ENCODE data around the gene AP3D1.

AP3D1 gene

GRCh38 chr19:2184422-2184975 lies 33.1 kb upstream of the AP3D1 start:
- no peak for DNase-seq (ENCODE audit: low spot score)
- TF ChIP-seq, protein P1, sequence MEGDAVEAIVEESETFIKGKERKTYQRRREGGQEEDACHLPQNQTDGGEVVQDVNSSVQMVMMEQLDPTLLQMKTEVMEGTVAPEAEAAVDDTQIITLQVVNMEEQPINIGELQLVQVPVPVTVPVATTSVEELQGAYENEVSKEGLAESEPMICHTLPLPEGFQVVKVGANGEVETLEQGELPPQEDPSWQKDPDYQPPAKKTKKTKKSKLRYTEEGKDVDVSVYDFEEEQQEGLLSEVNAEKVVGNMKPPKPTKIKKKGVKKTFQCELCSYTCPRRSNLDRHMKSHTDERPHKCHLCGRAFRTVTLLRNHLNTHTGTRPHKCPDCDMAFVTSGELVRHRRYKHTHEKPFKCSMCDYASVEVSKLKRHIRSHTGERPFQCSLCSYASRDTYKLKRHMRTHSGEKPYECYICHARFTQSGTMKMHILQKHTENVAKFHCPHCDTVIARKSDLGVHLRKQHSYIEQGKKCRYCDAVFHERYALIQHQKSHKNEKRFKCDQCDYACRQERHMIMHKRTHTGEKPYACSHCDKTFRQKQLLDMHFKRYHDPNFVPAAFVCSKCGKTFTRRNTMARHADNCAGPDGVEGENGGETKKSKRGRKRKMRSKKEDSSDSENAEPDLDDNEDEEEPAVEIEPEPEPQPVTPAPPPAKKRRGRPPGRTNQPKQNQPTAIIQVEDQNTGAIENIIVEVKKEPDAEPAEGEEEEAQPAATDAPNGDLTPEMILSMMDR (IDR thresholded peaks at IDR 0.05; ENCODE audit: borderline replicate concordance, control extremely low read depth, extremely low read depth, insufficient read depth, missing control alignments): no peak
- in situ Hi-C loops (cut with MboI; ENCODE audit: low sequenced_read_pairs, unreplicated experiment): no loop called here

DNA sequence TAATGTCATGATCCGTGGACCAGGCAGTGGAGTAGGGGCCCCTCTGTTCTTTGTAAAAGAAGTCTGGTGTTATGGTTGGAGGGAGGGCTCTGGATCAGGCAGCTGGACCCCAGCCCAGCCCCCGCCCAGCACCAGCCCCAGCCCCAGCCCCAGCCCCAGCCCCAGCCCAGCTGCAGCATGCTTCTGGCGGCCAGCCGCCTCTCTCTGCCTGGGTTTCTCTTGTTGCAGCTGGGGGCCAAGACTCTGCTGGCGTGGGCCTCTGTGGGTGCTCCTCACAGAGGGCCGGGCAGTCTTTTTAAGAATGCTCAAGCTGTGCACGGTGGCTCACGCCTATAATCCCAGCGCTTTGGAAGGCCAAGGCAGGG lies 30.2 kb upstream of the AP3D1 start:
- DNase-seq (ENCODE audit: low spot score): no peak
- TF ChIP-seq, protein P1 (IDR thresholded peaks at IDR 0.05; ENCODE audit: borderline replicate concordance, control extremely low read depth, extremely low read depth, insufficient read depth, missing control alignments): no peak
- in situ Hi-C loops (cut with MboI; ENCODE audit: low sequenced_read_pairs, unreplicated experiment): no loop called here

DNA sequence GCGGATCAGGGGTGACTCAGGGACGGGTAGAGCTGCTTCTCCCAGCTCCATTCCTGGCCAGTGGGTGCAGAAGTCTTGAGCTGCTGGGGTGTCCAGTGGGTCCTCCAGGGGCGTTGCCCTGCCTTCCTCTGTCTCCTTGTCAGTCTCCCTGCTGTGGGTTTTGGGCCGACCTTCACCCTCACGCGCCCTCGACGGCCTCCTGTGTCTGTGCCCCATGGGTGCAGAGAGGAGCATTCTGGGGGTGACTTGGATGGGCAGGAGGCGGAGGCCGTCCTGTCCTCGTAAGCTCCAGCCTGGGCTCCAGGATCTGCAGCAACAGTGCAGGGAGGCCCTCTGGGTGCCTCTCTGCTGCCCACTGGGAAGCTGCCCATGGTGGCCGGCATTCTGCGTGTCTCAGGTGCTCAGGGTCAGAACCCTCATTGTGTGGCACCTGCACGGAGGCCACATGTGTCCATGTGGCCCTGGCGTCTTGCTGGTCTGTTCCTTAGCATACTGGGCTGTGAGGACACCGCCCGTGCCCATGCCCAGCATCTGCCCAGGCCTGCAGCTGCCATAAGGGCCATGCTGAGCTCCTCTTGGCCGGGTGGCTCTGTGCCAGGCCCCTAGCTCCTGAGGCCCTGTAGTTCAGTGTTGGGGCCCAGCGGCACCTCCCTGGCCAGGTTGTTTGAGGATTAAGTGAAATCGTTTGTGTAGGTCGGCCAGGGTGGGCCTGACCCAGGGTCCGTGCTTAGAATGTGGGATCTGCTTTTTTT lies 29.7 kb upstream of the AP3D1 start:
- in situ Hi-C loops (cut with MboI; ENCODE audit: low sequenced_read_pairs, unreplicated experiment): no loop called here
- TF ChIP-seq, protein P1 (IDR thresholded peaks at IDR 0.05; ENCODE audit: borderline replicate concordance, control extremely low read depth, extremely low read depth, insufficient read depth, missing control alignments): no peak
- no peak for DNase-seq (ENCODE audit: low spot score)

GRCh38 chr19:2180114-2180513 lies 28.7 kb upstream of the AP3D1 start:
- in situ Hi-C loops (cut with MboI; ENCODE audit: low sequenced_read_pairs, unreplicated experiment): no loop called here
- no peak for DNase-seq (ENCODE audit: low spot score)
- TF ChIP-seq, protein P1 (IDR thresholded peaks at IDR 0.05; ENCODE audit: borderline replicate concordance, control extremely low read depth, extremely low read depth, insufficient read depth, missing control alignments): no peak

DNA sequence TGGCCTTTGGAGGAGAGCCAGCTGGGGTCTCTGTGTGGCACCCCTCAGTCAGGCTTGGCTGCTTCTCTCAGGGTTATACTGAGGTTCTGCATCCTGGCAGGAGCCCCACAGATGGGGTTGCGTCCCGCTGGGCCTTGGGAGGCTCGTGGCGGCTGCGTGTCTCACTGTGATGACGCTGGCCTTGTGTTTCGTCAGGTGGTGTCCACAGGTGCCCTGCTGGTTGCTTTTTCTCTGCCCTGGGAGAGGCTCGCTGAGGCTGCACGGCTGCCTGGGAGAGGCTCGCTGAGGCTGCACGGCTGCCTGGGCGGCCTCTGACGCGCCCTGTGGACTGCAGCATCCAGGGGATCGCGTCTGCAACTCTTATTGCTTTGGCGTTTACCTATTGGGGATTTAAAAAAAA lies 27.7 kb upstream of the AP3D1 start:
- no peak for DNase-seq (ENCODE audit: low spot score)
- in situ Hi-C loops (cut with MboI; ENCODE audit: low sequenced_read_pairs, unreplicated experiment): no loop called here
- TF ChIP-seq, protein P1 (IDR thresholded peaks at IDR 0.05; ENCODE audit: borderline replicate concordance, control extremely low read depth, extremely low read depth, insufficient read depth, missing control alignments): no peak

DNA sequence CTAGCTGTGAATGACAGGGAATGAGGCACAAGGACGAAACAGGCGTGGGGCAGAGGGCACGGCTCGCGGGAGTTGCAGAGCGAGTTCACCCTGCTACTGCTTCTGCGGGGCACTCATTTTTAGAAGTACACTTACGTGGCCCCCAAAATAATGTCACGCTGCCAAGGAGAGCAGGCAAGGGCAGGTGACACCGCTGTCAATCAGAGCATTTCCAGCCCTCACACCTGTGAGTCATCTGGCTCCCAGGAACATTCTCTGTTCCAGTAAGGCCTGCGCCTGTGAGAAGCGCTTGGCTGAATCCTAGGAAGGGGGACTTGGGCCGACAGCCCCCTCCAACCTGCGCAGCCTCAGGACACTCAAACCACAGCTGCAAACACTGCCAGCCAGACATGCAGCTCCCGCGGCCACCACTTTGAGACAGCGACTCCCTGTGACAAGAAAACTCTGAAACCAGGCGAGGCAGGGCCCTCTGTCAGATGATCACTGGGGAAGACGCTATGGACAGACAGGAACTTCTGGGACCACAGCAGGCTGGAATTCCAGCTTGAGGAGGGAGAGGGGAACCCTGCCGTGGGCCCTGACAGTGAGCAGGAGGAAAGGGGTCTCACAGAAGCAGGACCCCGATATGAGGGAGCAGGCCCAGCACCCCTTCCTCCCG lies 25.1 kb upstream of the AP3D1 start:
- TF ChIP-seq, protein P1 (IDR thresholded peaks at IDR 0.05; ENCODE audit: borderline replicate concordance, control extremely low read depth, extremely low read depth, insufficient read depth, missing control alignments): no peak
- in situ Hi-C loops (cut with MboI; ENCODE audit: low sequenced_read_pairs, unreplicated experiment): no loop called here
- DNase-seq (ENCODE audit: low spot score): no peak

All from GM13976 (cell line).